AG08396 (cell line): ENCODE data around the gene FAM111B.
A peak's percentile ranks its signal among the peaks of the same experiment; 100 is the strongest.

Experiments
- DNase-seq: peaks from one replicate; pipeline ENCODE4 v3.0.0; 2012; ENCODE audit warnings: low spot score, mixed read lengths

The FAM111B gene

DNA sequence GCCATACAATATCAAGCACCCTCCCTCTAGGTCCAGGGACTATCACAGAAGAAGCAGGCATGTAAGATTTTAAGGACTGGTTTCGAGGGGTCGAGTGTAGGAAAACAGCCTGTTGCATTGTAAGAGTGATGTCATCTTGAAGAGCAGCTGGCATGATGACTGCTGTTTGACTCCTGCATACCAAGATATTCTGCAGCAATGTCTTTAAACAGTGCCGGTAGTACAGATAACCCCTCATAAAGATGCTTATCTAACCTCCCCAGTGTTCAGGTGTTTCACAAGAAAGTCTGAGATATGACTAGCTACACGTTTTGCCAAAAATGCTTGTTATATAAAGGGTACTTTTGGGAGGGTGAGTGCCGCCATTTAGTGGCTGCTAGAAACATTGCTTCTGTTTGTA, 47.6 kb downstream of the FAM111B start:
- no peak for DNase-seq

GRCh38 chr11:59157433-59157832, 50.4 kb downstream of the FAM111B start:
- no peak for DNase-seq

GRCh38 chr11:59158206-59159068, 51.4 kb downstream of the FAM111B start:
- peak; percentile 71 for DNase-seq

- DNase-seq = no peak
Measured at GRCh38 chr11:59164028-59164427, 57.0 kb downstream of the FAM111B start.

DNA sequence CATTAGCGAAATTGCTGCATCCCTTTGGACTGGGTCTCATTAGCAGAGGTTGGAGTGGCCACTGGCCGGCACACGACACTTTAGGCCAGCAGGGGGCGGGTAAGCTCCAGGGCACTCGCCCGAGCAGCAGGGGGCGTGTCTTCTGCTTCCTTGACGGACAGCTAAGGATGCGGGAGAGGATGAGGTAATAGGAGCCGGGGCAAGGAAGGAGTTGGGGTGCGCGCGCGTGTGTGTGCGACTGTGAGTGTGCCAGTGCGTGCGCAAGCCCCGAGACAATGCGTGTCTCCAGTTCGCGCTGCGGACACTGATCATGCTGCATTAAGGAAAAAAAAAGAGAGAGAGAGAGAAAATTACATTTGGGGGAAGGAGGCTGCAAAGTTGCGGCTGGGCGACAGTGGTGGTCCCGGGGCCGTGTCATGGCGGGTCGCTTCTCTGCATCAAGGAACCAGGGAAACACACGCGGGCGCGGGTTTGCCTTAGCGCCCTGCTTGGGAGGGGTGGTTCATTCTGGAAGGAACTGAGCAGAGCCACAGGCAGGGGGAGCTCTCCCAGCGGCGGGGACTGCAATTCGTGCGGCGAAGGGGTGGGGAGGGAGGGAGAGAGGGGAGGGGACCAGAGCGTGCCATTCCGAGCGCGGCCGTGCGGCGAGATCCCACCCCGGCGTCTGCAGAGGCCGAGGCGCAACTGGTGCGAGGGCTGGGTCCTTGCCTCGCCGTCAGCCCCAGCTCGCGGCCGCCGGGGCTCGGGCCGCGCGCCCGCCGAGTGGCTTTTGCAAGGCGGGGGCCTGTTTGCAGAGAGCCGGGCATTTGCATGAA, 64.7 kb downstream of the FAM111B start, which contains the start of gene DTX4:
DTX4 (plus strand) TSS at position 625 of the 815 bp plus-strand sequence. CDS start 464 bp downstream, outside the sequence.
- DNase-seq = peak; percentile 89

GRCh38 chr11:59172345-59173079, 65.5 kb downstream of the FAM111B start:
- DNase-seq = peak; percentile 47

GRCh38 chr11:59173080-59173963, 66.3 kb downstream of the FAM111B start:
- no peak for DNase-seq

GRCh38 chr11:59173964-59174663, 67.1 kb downstream of the FAM111B start:
- no peak for DNase-seq

- DNase-seq = no peak
Measured at GRCh38 chr11:59174664-59175033, 67.6 kb downstream of the FAM111B start.

- DNase-seq = no peak
Measured at GRCh38 chr11:59175091-59175501, 68.1 kb downstream of the FAM111B start.

DNA sequence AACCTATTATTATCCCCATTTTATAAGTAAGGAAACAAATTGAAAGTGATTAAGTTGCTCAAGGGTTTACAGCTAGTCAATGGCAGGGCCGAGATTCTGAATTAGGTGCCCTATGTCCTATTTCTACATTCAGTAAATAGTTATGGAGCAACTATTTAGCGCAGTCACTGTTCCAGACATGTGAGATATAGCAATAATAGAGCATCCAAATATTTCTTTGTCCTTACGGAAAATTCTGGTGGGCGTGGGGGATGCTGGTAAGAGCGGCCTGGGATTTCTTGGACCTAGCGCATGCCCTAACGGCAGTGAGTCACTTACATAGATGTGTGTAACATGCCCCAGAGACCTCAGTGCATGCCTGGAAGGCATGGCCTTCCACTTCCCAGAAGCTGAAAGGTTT, 69.3 kb downstream of the FAM111B start:
- no peak for DNase-seq
